Measurements from ENCODE around the gene POLR2C. TPM values are rescaled to one million over a fixed set of nuclear protein-coding genes. Genes with fewer than 3 reads are reported as not detected.

The POLR2C gene
- total RNA-seq, 1 donor from 2014 or later: 73.2 TPM

- intact Hi-C loops (cut with micrococcal nuclease): loop anchor here (1.0 to 10.0 kb wide), 11 partner anchors 15 to 677 kb away; partner anchors contain the start of genes ARL2BP, CCDC102A, CFAP20 and KATNB1
These were observed 15.1 kb upstream of the POLR2C start, which contains the start of the genes CIAPIN1 and COQ9 for GRCh38 chr16:57447186-57447962. Gene CIAPIN1 (minus strand): TSS chr16:57447385. CDS start chr16:57440928, 6,457 bp downstream. Gene COQ9 (plus strand): TSS chr16:57447479. CDS start chr16:57447506, 27 bp downstream.

- intact Hi-C loops (cut with micrococcal nuclease): no loop called here
These were observed 10.5 kb upstream of the POLR2C start for GRCh38 chr16:57452021-57452420.

- intact Hi-C loops (cut with micrococcal nuclease): loop anchor here (1.0 to 2.0 kb wide), 11 partner anchors 12 to 1012 kb away; partner anchors contain the start of genes CCDC102A, CIAPIN1, COQ9 and DOK4
These were observed 491 bp downstream of the POLR2C start for GRCh38 chr16:57462978-57463362.

- intact Hi-C loops (cut with micrococcal nuclease): no loop called here
These were observed 2.0 kb downstream of the POLR2C start for GRCh38 chr16:57464523-57464922.

- intact Hi-C loops (cut with micrococcal nuclease): no loop called here
These were observed 5.9 kb downstream of the POLR2C start for GRCh38 chr16:57468346-57468745.

- intact Hi-C loops (cut with micrococcal nuclease): no loop called here
These were observed 6.6 kb downstream of the POLR2C start for GRCh38 chr16:57469046-57469445.

- intact Hi-C loops (cut with micrococcal nuclease): no loop called here
These were observed 7.5 kb downstream of the POLR2C start for GRCh38 chr16:57469917-57470470.

- intact Hi-C loops (cut with micrococcal nuclease): no loop called here
These were observed 8.2 kb downstream of the POLR2C start for GRCh38 chr16:57470711-57471110.

GRCh38 chr16:57471209-57471608, 8.7 kb downstream of the POLR2C start:
- intact Hi-C loops (cut with micrococcal nuclease): no loop called here

GRCh38 chr16:57471852-57472664, 9.6 kb downstream of the POLR2C start:
- intact Hi-C loops (cut with micrococcal nuclease): no loop called here

- intact Hi-C loops (cut with micrococcal nuclease): no loop called here
These were observed 10.2 kb downstream of the POLR2C start for GRCh38 chr16:57472665-57473060.

- intact Hi-C loops (cut with micrococcal nuclease): no loop called here
These were observed 10.8 kb downstream of the POLR2C start for GRCh38 chr16:57473176-57473840.

- intact Hi-C loops (cut with micrococcal nuclease): no loop called here
These were observed 11.4 kb downstream of the POLR2C start for GRCh38 chr16:57473906-57474305.

GRCh38 chr16:57474671-57475661, 12.5 kb downstream of the POLR2C start:
- intact Hi-C loops (cut with micrococcal nuclease): loop anchor here (1.0 kb wide), 1 partner anchor 13 kb away; the partner anchor contains the start of gene POLR2C

- intact Hi-C loops (cut with micrococcal nuclease): loop anchor here (1.0 kb wide), 4 partner anchors 10 to 43 kb away; partner anchors contain the start of genes CIAPIN1, COQ9, DOK4 and POLR2C
These were observed 13.3 kb downstream of the POLR2C start for GRCh38 chr16:57475711-57476339.

GRCh38 chr16:57476546-57477410, 14.3 kb downstream of the POLR2C start:
- intact Hi-C loops (cut with micrococcal nuclease): loop anchor here (1.0 kb wide), 3 partner anchors 10 to 43 kb away; partner anchors contain the start of genes CIAPIN1, COQ9 and DOK4

- intact Hi-C loops (cut with micrococcal nuclease): no loop called here
These were observed 15.2 kb downstream of the POLR2C start for GRCh38 chr16:57477531-57478202.
